H1 (cell line): ENCODE data around the gene RBFOX1. TPM values are rescaled to one million over a fixed set of nuclear protein-coding genes. Genes with fewer than 3 reads are reported as not detected.

ENCODE experiments used
- ATF2 ChIP-seq: IDR thresholded peaks from 2 replicates; pipeline ENCODE4 v1.6.1; 2012; ENCODE audit warnings: low read length, inconsistent platforms
- BCL11A ChIP-seq, 2 experiments: IDR thresholded peaks; one replicate each; pipeline ENCODE4 v1.6.1; 2011; ENCODE audit warnings: low read depth in 2 of 2, low read length in 2 of 2, mild to moderate bottlenecking in 2 of 2
- CHD7 ChIP-seq: fragments of 300-600 bp; sonication (generic); IDR thresholded peaks from 2 replicates; pipeline ENCODE4 v1.7.1; 2012; ENCODE audit warnings: low read length, moderate library complexity, mild to moderate bottlenecking, inconsistent platforms; ENCODE audit not compliant: insufficient replicate concordance
- HDAC2 ChIP-seq, 2 experiments: fragments of 300-600 bp in 1 of 2; sonication (generic) in 1 of 2; IDR thresholded peaks; 2 replicates each; pipeline ENCODE4 v1.6.1; 2011 to 2012; ENCODE audit warnings: low read depth in 2 of 2, low read length in 2 of 2, mild to moderate bottlenecking in 2 of 2, moderate library complexity in 2 of 2, borderline replicate concordance in 1 of 2, inconsistent platforms in 1 of 2
- JUN ChIP-seq: IDR thresholded peaks from 2 replicates; pipeline ENCODE4 v1.6.1; 2011; ENCODE audit warnings: low read depth, mild to moderate bottlenecking, improper control_type of control experiment, low read length
- JUND ChIP-seq: IDR thresholded peaks from 2 replicates; pipeline ENCODE4 v1.6.1; 2011; ENCODE audit warnings: mild to moderate bottlenecking, improper control_type of control experiment, low read length
- PHF8 ChIP-seq: fragments of 200-600 bp; sonication (generic); conservative IDR thresholded peaks from 2 replicates; pipeline ENCODE4 v1.7.1; 2012; ENCODE audit warnings: low read depth, mild to moderate bottlenecking, inconsistent platforms, low read length, moderate library complexity
- SAP30 ChIP-seq: fragments of 300-600 bp; sonication (generic); IDR thresholded peaks from 2 replicates; pipeline ENCODE4 v1.7.1; 2012; ENCODE audit warnings: low read length, moderate library complexity, mild to moderate bottlenecking, inconsistent platforms; ENCODE audit not compliant: insufficient read depth, insufficient replicate concordance
- SIN3A ChIP-seq, 2 experiments: IDR thresholded peaks in 1 of 2; conservative IDR thresholded peaks in 1 of 2; 2 replicates each; pipeline ENCODE4 v1.6.1; 2011 to 2012; ENCODE audit warnings: low read length in 2 of 2, improper control_type of control experiment in 1 of 2, low read depth in 1 of 2, mild to moderate bottlenecking in 1 of 2
- polyA plus RNA-seq, 7 experiments: library from polyadenylated mRNA; depleted of rRNA in 3 of 7; stranded (reverse) in 5 of 7; unstranded in 2 of 7; fragments of >200 nt in 5 of 7; fragments of 200-250 nt in 2 of 7; gene quantifications; 1 replicate in 5 of 7; 2 replicates in 1 of 7; 4 replicates in 1 of 7; pipeline versions ENCODE4 v1.2.1 to v1.2.3, GENCODE V29; 2011 to 2013; ENCODE audit warnings: missing spikeins in 2 of 7, mixed read lengths in 2 of 7
- total RNA-seq: library from RNA; stranded (reverse); fragmentation: NEBNext Ultra II Directional; extraction: Animal tissue kit (Norgen Biotek cat#: 25700); gene quantifications from 2 replicates; pipeline ENCODE4 v1.2.1, GENCODE V29; 2021

RBFOX1 gene
- total and polyA plus RNA-seq, 2 of the 8 experiments (the other 6 are each of a cell fraction or from before 2014, with no cell fraction given): 1.7 to 2.8 TPM

- no peak for TF ChIP-seq CHD7
- no peak for TF ChIP-seq JUND
- no peak for TF ChIP-seq SIN3A (conservative IDR thresholded peaks at IDR 0.05 in 1 of 2, IDR thresholded peaks at IDR 0.05 in 1 of 2; ENCODE audit: low read depth in 1 of 2, low read length in 2 of 2)
- TF ChIP-seq PHF8: no peak
- no peak for TF ChIP-seq BCL11A (IDR thresholded peaks at IDR 0.05; ENCODE audit: low read depth in 2 of 2, low read length in 2 of 2)
- TF ChIP-seq ATF2: no peak
- no peak for TF ChIP-seq SAP30
- no peak for TF ChIP-seq JUN
- no peak for TF ChIP-seq HDAC2 (IDR thresholded peaks at IDR 0.05; ENCODE audit: borderline replicate concordance in 1 of 2, low read depth in 2 of 2, low read length in 2 of 2)
Observed at GRCh38 chr16:7340938-7341337, 8.3 kb downstream of the RBFOX1 start (continued).
